Measurements from ENCODE around the gene SPHKAP.

DNA sequence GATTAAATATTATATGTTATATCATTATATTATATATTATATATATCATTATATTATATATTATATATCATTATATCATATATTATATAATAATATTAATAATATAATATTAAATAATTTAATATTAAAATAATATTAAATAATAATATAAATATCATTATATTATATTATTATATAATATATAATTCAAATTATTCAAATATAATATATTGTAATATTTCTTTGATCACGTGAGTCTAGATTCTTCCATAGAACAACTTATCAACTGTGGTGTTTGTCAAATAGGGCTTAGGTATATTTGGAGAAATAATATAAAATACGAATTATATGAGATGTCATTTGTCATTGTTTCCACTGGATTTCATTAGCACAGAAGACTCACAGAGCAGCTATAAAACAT, 77.3 kb downstream of the SPHKAP start:
- TF ChIP-seq, protein P1, sequence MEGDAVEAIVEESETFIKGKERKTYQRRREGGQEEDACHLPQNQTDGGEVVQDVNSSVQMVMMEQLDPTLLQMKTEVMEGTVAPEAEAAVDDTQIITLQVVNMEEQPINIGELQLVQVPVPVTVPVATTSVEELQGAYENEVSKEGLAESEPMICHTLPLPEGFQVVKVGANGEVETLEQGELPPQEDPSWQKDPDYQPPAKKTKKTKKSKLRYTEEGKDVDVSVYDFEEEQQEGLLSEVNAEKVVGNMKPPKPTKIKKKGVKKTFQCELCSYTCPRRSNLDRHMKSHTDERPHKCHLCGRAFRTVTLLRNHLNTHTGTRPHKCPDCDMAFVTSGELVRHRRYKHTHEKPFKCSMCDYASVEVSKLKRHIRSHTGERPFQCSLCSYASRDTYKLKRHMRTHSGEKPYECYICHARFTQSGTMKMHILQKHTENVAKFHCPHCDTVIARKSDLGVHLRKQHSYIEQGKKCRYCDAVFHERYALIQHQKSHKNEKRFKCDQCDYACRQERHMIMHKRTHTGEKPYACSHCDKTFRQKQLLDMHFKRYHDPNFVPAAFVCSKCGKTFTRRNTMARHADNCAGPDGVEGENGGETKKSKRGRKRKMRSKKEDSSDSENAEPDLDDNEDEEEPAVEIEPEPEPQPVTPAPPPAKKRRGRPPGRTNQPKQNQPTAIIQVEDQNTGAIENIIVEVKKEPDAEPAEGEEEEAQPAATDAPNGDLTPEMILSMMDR (IDR thresholded peaks at IDR 0.05): no peak
- no peak for TF ChIP-seq POLR2A (IDR thresholded peaks at IDR 0.05)

All from testis (tissue), 2 donors.